Measurements from ENCODE around the gene RBM12. TPM values are rescaled to one million over a fixed set of nuclear protein-coding genes. Genes with fewer than 3 reads are reported as not detected.

The RBM12 gene
- total RNA-seq, 1 experiment from 2014 or later: 78.5 TPM

DNA sequence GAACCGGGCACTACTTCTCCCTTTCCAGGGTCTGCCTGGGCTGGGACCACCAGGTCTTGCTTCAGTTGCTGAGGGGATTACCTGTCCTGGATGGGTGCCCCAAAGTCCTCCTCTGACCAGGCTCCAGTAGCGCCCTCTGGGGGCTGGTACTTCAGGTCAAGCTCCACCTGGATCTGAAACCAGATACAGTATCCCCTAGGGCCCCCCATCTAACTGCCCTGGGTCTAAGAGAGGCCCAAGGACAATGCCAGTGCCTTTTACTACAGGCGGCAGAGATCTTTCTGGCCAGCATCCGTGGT lies 60.3 kb downstream of the RBM12 start:
- Histone ChIP-seq H3K4me2 (ENCODE audit: low read depth, low read length, poor library complexity, severe bottlenecking) (no peak overlapping the region), H4K20me1 (ENCODE audit: insufficient read depth, low read depth, low read length) (no peaks in the 10 kb centered on the region), H3K9me3 (ENCODE audit: low read length) (no peaks in the 10 kb centered on the region), H3K27me3 (ENCODE audit: low read length) (no peaks in the 10 kb centered on the region), H2AFZ (ENCODE audit: low read length) (no peak overlapping the region), H3K9ac (ENCODE audit: low read length) (no peak overlapping the region), H3K9me2 (replicated peaks; ENCODE audit: insufficient read depth, low read length) (no peaks in the 10 kb centered on the region), H3K4me3 (ENCODE audit: low read length) (no peak overlapping the region), H3K36me3 (ENCODE audit: insufficient read depth, low read length) (no peaks in the 10 kb centered on the region), H3K79me2 (ENCODE audit: low read length) (no peaks in the 10 kb centered on the region), H3K27ac (ENCODE audit: low read length) (no peak overlapping the region), H3K4me1 (ENCODE audit: low read length) (peaks cover 12% of the 10 kb centered on the region)
- peak; percentile 80 for DNase-seq

GRCh38 chr20:35603695-35604448 lies 60.8 kb downstream of the RBM12 start:
- H4K20me1 ChIP-seq (ENCODE audit: insufficient read depth, low read depth, low read length): no peaks in the 10 kb centered on the region
- H2AFZ ChIP-seq (ENCODE audit: low read length): no peak overlapping the region
- no peaks in the 10 kb centered on the region for H3K79me2 ChIP-seq (ENCODE audit: low read length)
- no peak overlapping the region for H3K4me2 ChIP-seq (ENCODE audit: low read depth, low read length, poor library complexity, severe bottlenecking)
- no peaks in the 10 kb centered on the region for H3K9me3 ChIP-seq (ENCODE audit: low read length)
- H3K4me1 ChIP-seq (ENCODE audit: low read length): peaks cover 12% of the 10 kb centered on the region
- H3K36me3 ChIP-seq (ENCODE audit: insufficient read depth, low read length): no peaks in the 10 kb centered on the region
- no peak overlapping the region for H3K27ac ChIP-seq (ENCODE audit: low read length)
- no peaks in the 10 kb centered on the region for H3K9me2 ChIP-seq (replicated peaks; ENCODE audit: insufficient read depth, low read length)
- no peak overlapping the region for H3K9ac ChIP-seq (ENCODE audit: low read length)
- no peak overlapping the region for H3K4me3 ChIP-seq (ENCODE audit: low read length)
- no peak for DNase-seq
- H3K27me3 ChIP-seq (ENCODE audit: low read length): no peaks in the 10 kb centered on the region

DNA sequence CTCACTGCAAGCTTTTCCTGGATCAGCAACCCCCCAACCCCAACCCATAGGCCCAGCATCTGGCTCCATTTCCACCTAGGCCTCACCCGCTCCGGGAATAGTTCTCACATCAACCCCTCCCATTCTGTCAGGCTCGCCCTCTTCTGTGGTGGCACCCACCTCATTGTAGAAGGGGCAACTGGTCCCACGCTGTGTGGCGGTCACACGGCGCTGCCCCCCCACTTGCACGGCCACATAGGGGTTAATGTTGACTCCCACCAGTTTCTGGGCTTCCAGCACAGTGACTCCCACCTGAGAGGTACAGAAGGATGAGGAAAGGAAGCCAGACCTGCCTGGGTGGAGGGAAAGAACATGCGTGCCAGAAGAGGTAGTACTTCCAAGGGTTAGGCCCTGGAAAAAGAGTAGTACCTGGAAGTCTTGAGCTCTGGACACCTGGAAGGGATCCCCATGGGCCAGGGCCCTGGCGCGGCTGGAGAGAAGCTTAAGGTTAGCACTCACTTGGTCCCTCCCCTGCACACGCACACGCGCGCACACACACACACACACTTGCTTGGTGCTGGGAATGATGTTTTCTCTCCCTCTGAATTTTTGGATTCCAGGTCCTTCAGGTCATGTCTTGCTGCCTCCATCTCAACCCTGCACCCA lies 61.7 kb downstream of the RBM12 start:
- H3K9me2 ChIP-seq (replicated peaks; ENCODE audit: insufficient read depth, low read length): no peaks in the 10 kb centered on the region
- H2AFZ ChIP-seq (ENCODE audit: low read length): no peak overlapping the region
- no peak overlapping the region for H3K9ac ChIP-seq (ENCODE audit: low read length)
- no peaks in the 10 kb centered on the region for H3K79me2 ChIP-seq (ENCODE audit: low read length)
- no peak overlapping the region for H3K27ac ChIP-seq (ENCODE audit: low read length)
- H3K36me3 ChIP-seq (ENCODE audit: insufficient read depth, low read length): no peaks in the 10 kb centered on the region
- H3K9me3 ChIP-seq (ENCODE audit: low read length): no peaks in the 10 kb centered on the region
- no peak for DNase-seq
- no peak overlapping the region for H3K4me2 ChIP-seq (ENCODE audit: low read depth, low read length, poor library complexity, severe bottlenecking)
- no peaks in the 10 kb centered on the region for H4K20me1 ChIP-seq (ENCODE audit: insufficient read depth, low read depth, low read length)
- no peaks in the 10 kb centered on the region for H3K27me3 ChIP-seq (ENCODE audit: low read length)
- H3K4me3 ChIP-seq (ENCODE audit: low read length): no peak overlapping the region
- H3K4me1 ChIP-seq (ENCODE audit: low read length): peaks cover 12% of the 10 kb centered on the region

GRCh38 chr20:35601990-35602389 lies 62.7 kb downstream of the RBM12 start:
- Histone ChIP-seq H3K4me3 (ENCODE audit: low read length) (no peak overlapping the region), H3K79me2 (ENCODE audit: low read length) (no peaks in the 10 kb centered on the region), H3K9me2 (replicated peaks; ENCODE audit: insufficient read depth, low read length) (no peaks in the 10 kb centered on the region), H3K27me3 (ENCODE audit: low read length) (no peaks in the 10 kb centered on the region), H3K9ac (ENCODE audit: low read length) (no peak overlapping the region), H3K4me1 (ENCODE audit: low read length) (peaks cover 12% of the 10 kb centered on the region), H2AFZ (ENCODE audit: low read length) (no peak overlapping the region), H3K27ac (ENCODE audit: low read length) (no peak overlapping the region), H3K4me2 (ENCODE audit: low read depth, low read length, poor library complexity, severe bottlenecking) (no peak overlapping the region), H3K36me3 (ENCODE audit: insufficient read depth, low read length) (no peaks in the 10 kb centered on the region), H3K9me3 (ENCODE audit: low read length) (no peaks in the 10 kb centered on the region), H4K20me1 (ENCODE audit: insufficient read depth, low read depth, low read length) (no peaks in the 10 kb centered on the region)
- no peak for DNase-seq

GRCh38 chr20:35600993-35601973 lies 63.4 kb downstream of the RBM12 start:
- H3K9me2 ChIP-seq (replicated peaks; ENCODE audit: insufficient read depth, low read length): no peaks in the 10 kb centered on the region
- H2AFZ ChIP-seq (ENCODE audit: low read length): no peak overlapping the region
- H3K36me3 ChIP-seq (ENCODE audit: insufficient read depth, low read length): no peaks in the 10 kb centered on the region
- H3K9me3 ChIP-seq (ENCODE audit: low read length): no peaks in the 10 kb centered on the region
- H3K27me3 ChIP-seq (ENCODE audit: low read length): no peaks in the 10 kb centered on the region
- H3K4me2 ChIP-seq (ENCODE audit: low read depth, low read length, poor library complexity, severe bottlenecking): no peak overlapping the region
- no peak for DNase-seq
- H3K4me3 ChIP-seq (ENCODE audit: low read length): no peak overlapping the region
- no peaks in the 10 kb centered on the region for H3K79me2 ChIP-seq (ENCODE audit: low read length)
- H3K4me1 ChIP-seq (ENCODE audit: low read length): peaks cover 12% of the 10 kb centered on the region
- no peaks in the 10 kb centered on the region for H4K20me1 ChIP-seq (ENCODE audit: insufficient read depth, low read depth, low read length)
- H3K27ac ChIP-seq (ENCODE audit: low read length): no peak overlapping the region
- H3K9ac ChIP-seq (ENCODE audit: low read length): no peak overlapping the region

- H3K9ac ChIP-seq (ENCODE audit: low read length): no peak overlapping the region
- H3K4me2 ChIP-seq (ENCODE audit: low read depth, low read length, poor library complexity, severe bottlenecking): no peak overlapping the region
- H3K9me3 ChIP-seq (ENCODE audit: low read length): no peaks in the 10 kb centered on the region
- H2AFZ ChIP-seq (ENCODE audit: low read length): no peak overlapping the region
- H3K9me2 ChIP-seq (replicated peaks; ENCODE audit: insufficient read depth, low read length): no peaks in the 10 kb centered on the region
- no peak overlapping the region for H3K27ac ChIP-seq (ENCODE audit: low read length)
- no peak for DNase-seq
- H3K36me3 ChIP-seq (ENCODE audit: insufficient read depth, low read length): no peaks in the 10 kb centered on the region
- no peaks in the 10 kb centered on the region for H3K79me2 ChIP-seq (ENCODE audit: low read length)
- H4K20me1 ChIP-seq (ENCODE audit: insufficient read depth, low read depth, low read length): no peaks in the 10 kb centered on the region
- no peaks in the 10 kb centered on the region for H3K27me3 ChIP-seq (ENCODE audit: low read length)
- no peak overlapping the region for H3K4me3 ChIP-seq (ENCODE audit: low read length)
- H3K4me1 ChIP-seq (ENCODE audit: low read length): peaks cover 12% of the 10 kb centered on the region
Measured at GRCh38 chr20:35600176-35600992, 64.3 kb downstream of the RBM12 start.

- no peaks in the 10 kb centered on the region for H3K9me2 ChIP-seq (replicated peaks; ENCODE audit: insufficient read depth, low read length)
- no peak overlapping the region for H3K4me2 ChIP-seq (ENCODE audit: low read depth, low read length, poor library complexity, severe bottlenecking)
- no peak overlapping the region for H3K4me3 ChIP-seq (ENCODE audit: low read length)
- H3K36me3 ChIP-seq (ENCODE audit: insufficient read depth, low read length): no peaks in the 10 kb centered on the region
- H3K4me1 ChIP-seq (ENCODE audit: low read length): peaks cover 6% of the 10 kb centered on the region
- H3K79me2 ChIP-seq (ENCODE audit: low read length): no peaks in the 10 kb centered on the region
- H3K27me3 ChIP-seq (ENCODE audit: low read length): no peaks in the 10 kb centered on the region
- no peaks in the 10 kb centered on the region for H4K20me1 ChIP-seq (ENCODE audit: insufficient read depth, low read depth, low read length)
- H2AFZ ChIP-seq (ENCODE audit: low read length): no peak overlapping the region
- no peaks in the 10 kb centered on the region for H3K9me3 ChIP-seq (ENCODE audit: low read length)
- no peak for DNase-seq
- no peak overlapping the region for H3K27ac ChIP-seq (ENCODE audit: low read length)
- no peak overlapping the region for H3K9ac ChIP-seq (ENCODE audit: low read length)
Measured at GRCh38 chr20:35599776-35600120, 65.0 kb downstream of the RBM12 start.
